Effector memory CD4-positive, alpha-beta T cell (primary cell): Measurements from ENCODE around the gene CRAT.

ENCODE experiments used
- DNase-seq, 3 donors: peaks; one replicate each; pipeline ENCODE4 v3.0.0-alpha.2; 2020
- H3K27ac ChIP-seq: 2 replicates; pipeline ENCODE4 v1.7.0; 2013; ENCODE audit warnings: mild to moderate bottlenecking, low read length, moderate library complexity; ENCODE audit not compliant: insufficient read depth, poor library complexity, severe bottlenecking
- H3K27me3 ChIP-seq: replicated peaks from 2 replicates; pipeline ENCODE4 v1.7.0; 2013; ENCODE audit warnings: mild to moderate bottlenecking, low read length; ENCODE audit not compliant: insufficient read depth, control insufficient read depth, poor library complexity, severe bottlenecking
- H3K36me3 ChIP-seq: 2 replicates; pipeline ENCODE4 v1.7.0; 2013; ENCODE audit warnings: mild to moderate bottlenecking, low read length, moderate library complexity; ENCODE audit not compliant: control insufficient read depth, insufficient read depth
- H3K4me1 ChIP-seq: 2 replicates; pipeline ENCODE4 v1.7.0; 2013; ENCODE audit warnings: low read length, mild to moderate bottlenecking; ENCODE audit not compliant: control insufficient read depth, insufficient read depth, poor library complexity, severe bottlenecking
- H3K4me3 ChIP-seq: 2 replicates; pipeline ENCODE4 v1.7.0; 2013; ENCODE audit warnings: low read length, low read depth, mild to moderate bottlenecking; ENCODE audit not compliant: insufficient read depth, poor library complexity, severe bottlenecking
- H3K9me3 ChIP-seq: 2 replicates; pipeline ENCODE4 v1.7.0; 2013; ENCODE audit warnings: mild to moderate bottlenecking, low read length, moderate library complexity; ENCODE audit not compliant: control insufficient read depth

The CRAT gene

GRCh38 chr9:129076640-129077037 lies 34.0 kb downstream of the CRAT start:
- no peak for DNase-seq
- Histone ChIP-seq H3K36me3 (no peaks in the 10 kb centered on the region), H3K4me3 (no peak overlapping the region), H3K27me3 (no peaks in the 10 kb centered on the region), H3K27ac (no peak overlapping the region), H3K4me1 (peaks cover 7% of the 10 kb centered on the region), H3K9me3 (no peaks in the 10 kb centered on the region)

GRCh38 chr9:129075996-129076639 lies 34.5 kb downstream of the CRAT start:
- Histone ChIP-seq H3K4me1 (peaks cover 8% of the 10 kb centered on the region), H3K27me3 (no peaks in the 10 kb centered on the region), H3K9me3 (no peaks in the 10 kb centered on the region), H3K27ac (no peak overlapping the region), H3K36me3 (no peaks in the 10 kb centered on the region), H3K4me3 (no peak overlapping the region)
- DNase-seq, result no peak

GRCh38 chr9:129074106-129074505 lies 36.5 kb downstream of the CRAT start:
- Histone ChIP-seq H3K4me3 (no peak overlapping the region), H3K27me3 (no peaks in the 10 kb centered on the region), H3K9me3 (no peaks in the 10 kb centered on the region), H3K36me3 (no peaks in the 10 kb centered on the region), H3K27ac (no peak overlapping the region), H3K4me1 (peaks cover 22% of the 10 kb centered on the region)
- no peak for DNase-seq

- H3K4me3 ChIP-seq, result no peak overlapping the region
- no peak overlapping the region for H3K27ac ChIP-seq
- no peak for DNase-seq
- H3K27me3 ChIP-seq, result no peaks in the 10 kb centered on the region
- peaks cover 29% of the 10 kb centered on the region for H3K4me1 ChIP-seq
- peaks cover 3% of the 10 kb centered on the region for H3K36me3 ChIP-seq
- H3K9me3 ChIP-seq, result no peaks in the 10 kb centered on the region
These were observed 37.2 kb downstream of the CRAT start for GRCh38 chr9:129073404-129073803.

- Histone ChIP-seq H3K36me3 (peaks cover 13% of the 10 kb centered on the region), H3K27me3 (no peaks in the 10 kb centered on the region), H3K4me1 (peaks cover 30% of the 10 kb centered on the region), H3K27ac (no peak overlapping the region), H3K4me3 (no peak overlapping the region), H3K9me3 (no peaks in the 10 kb centered on the region)
- no peak for DNase-seq
These were observed 38.4 kb downstream of the CRAT start for GRCh38 chr9:129072171-129072570.

GRCh38 chr9:129071526-129072126 lies 39.0 kb downstream of the CRAT start:
- Histone ChIP-seq H3K36me3 (peaks cover 14% of the 10 kb centered on the region), H3K9me3 (no peaks in the 10 kb centered on the region), H3K27ac (no peak overlapping the region), H3K27me3 (no peaks in the 10 kb centered on the region), H3K4me3 (no peak overlapping the region), H3K4me1 (peaks cover 30% of the 10 kb centered on the region)
- peak in 1 of 3 donors; percentile 16 for DNase-seq

GRCh38 chr9:129070696-129071525 lies 39.7 kb downstream of the CRAT start:
- no peak overlapping the region for H3K27ac ChIP-seq

GRCh38 chr9:129069862-129070641 lies 40.5 kb downstream of the CRAT start:
- Histone ChIP-seq H3K4me1 (peaks cover 30% of the 10 kb centered on the region), H3K4me3 (no peak overlapping the region), H3K36me3 (peaks cover 24% of the 10 kb centered on the region), H3K9me3 (no peaks in the 10 kb centered on the region), H3K27ac (peak overlapping the region; percentile 35), H3K27me3 (no peaks in the 10 kb centered on the region)
- DNase-seq, result no peak

More at GRCh38 chr9:129070696-129071525, 39.7 kb downstream of the CRAT start:
- no peak overlapping the region for H3K4me3 ChIP-seq
- DNase-seq, result no peak
- peaks cover 30% of the 10 kb centered on the region for H3K4me1 ChIP-seq
- H3K9me3 ChIP-seq, result no peaks in the 10 kb centered on the region
- peaks cover 17% of the 10 kb centered on the region for H3K36me3 ChIP-seq
- no peaks in the 10 kb centered on the region for H3K27me3 ChIP-seq

GRCh38 chr9:129068990-129069861 lies 41.4 kb downstream of the CRAT start:
- Histone ChIP-seq H3K4me3 (no peak overlapping the region), H3K36me3 (peaks cover 31% of the 10 kb centered on the region), H3K4me1 (peaks cover 30% of the 10 kb centered on the region), H3K27ac (peak overlapping the region; percentile 35), H3K9me3 (no peaks in the 10 kb centered on the region), H3K27me3 (no peaks in the 10 kb centered on the region)
- DNase-seq, result peak; percentile 18 to 49 (median 43)
